Measurements from ENCODE around the gene HES4.

- TF ChIP-seq CTCF (conservative IDR thresholded peaks at IDR 0.05; ENCODE audit: low read depth, low read length), result no peak
- TF ChIP-seq EZH2 (IDR thresholded peaks at IDR 0.05; ENCODE audit: low read length, unreplicated experiment), result no peak
- TF ChIP-seq EZH2phosphoT487 (IDR thresholded peaks at IDR 0.05; ENCODE audit: borderline replicate concordance, low read length), result no peak
These were observed 47.5 kb upstream of the HES4 start for GRCh38 chr1:1047407-1047806.
